SU-DHL-6 (cell line): ENCODE data around the gene PHF13.

Source experiments
- H2AFZ ChIP-seq: fragments of 200-600 bp; sonication (generic); 2 replicates; pipeline ENCODE4 v1.6.1; 2014; ENCODE audit warnings: low read depth, mild to moderate bottlenecking, moderate library complexity, mixed read lengths, antibody characterized with exemption, low read length; ENCODE audit not compliant: severe bottlenecking
- H3F3A ChIP-seq: fragments of 200-600 bp; shearing (Covaris generic); 2 replicates; pipeline ENCODE4 v1.6.0; 2016; ENCODE audit warnings: antibody characterized with exemption, mild to moderate bottlenecking; ENCODE audit not compliant: insufficient read depth
- H3K27ac ChIP-seq: fragments of 200-600 bp; sonication (generic); 2 replicates; pipeline ENCODE4 v1.5.1; 2016; ENCODE audit warnings: low read depth, mild to moderate bottlenecking, low read length, moderate library complexity, mixed read lengths
- H3K27me3 ChIP-seq: fragments of 200-600 bp; sonication (generic), shearing (Covaris generic); 2 replicates; pipeline ENCODE4 v1.6.0; 2014; ENCODE audit warnings: mild to moderate bottlenecking, low read length
- H3K36me3 ChIP-seq: fragments of 200-600 bp; sonication (generic); 2 replicates; pipeline ENCODE4 v1.6.1; 2014; ENCODE audit warnings: mild to moderate bottlenecking, low read length, mixed read lengths
- H3K4me2 ChIP-seq: fragments of 300-600, 200-600 bp; shearing (Covaris generic), sonication (generic); 2 replicates; pipeline ENCODE4 v1.6.0; 2014; ENCODE audit warnings: low read length, low read depth, mild to moderate bottlenecking; ENCODE audit not compliant: poor library complexity, severe bottlenecking
- H3K4me3 ChIP-seq: fragments of 200-600 bp; sonication (generic); 2 replicates; pipeline ENCODE4 v1.5.1; 2014; ENCODE audit warnings: antibody characterized with exemption, low read length, mild to moderate bottlenecking, mixed read lengths; ENCODE audit not compliant: insufficient read depth, poor library complexity, severe bottlenecking
- H3K79me2 ChIP-seq: fragments of 200-600 bp; sonication (generic); 2 replicates; pipeline ENCODE4 v1.6.1; 2014; ENCODE audit warnings: mild to moderate bottlenecking, low read length, moderate library complexity; ENCODE audit not compliant: insufficient read depth
- H3K9ac ChIP-seq: fragments of 200-600 bp; sonication (generic); 2 replicates; pipeline ENCODE4 v1.7.0; 2014; ENCODE audit warnings: mild to moderate bottlenecking, low read length
- H3K9me2 ChIP-seq: fragments of 200-600 bp; sonication (generic); replicated peaks from 2 replicates; pipeline ENCODE4 v1.6.1; 2014; ENCODE audit warnings: low read length; ENCODE audit not compliant: insufficient read depth
- H3K9me3 ChIP-seq: fragments of 200-600 bp; sonication (generic); 2 replicates; pipeline ENCODE4 v1.6.1; 2014; ENCODE audit warnings: low read length, mixed read lengths; ENCODE audit not compliant: insufficient read depth
- H4K20me1 ChIP-seq: fragments of 200-600 bp; sonication (generic); 2 replicates; pipeline ENCODE4 v1.6.1; 2014; ENCODE audit warnings: low read depth, mild to moderate bottlenecking, antibody characterized with exemption, low read length, moderate library complexity, mixed read lengths
- CTCF ChIP-seq: fragments of 200-600 bp; sonication (generic); IDR thresholded peaks from one replicate; pipeline ENCODE4 v1.5.1; 2017; ENCODE audit warnings: antibody characterized with exemption, mild to moderate bottlenecking, low read length, moderate library complexity; ENCODE audit not compliant: insufficient read depth, poor library complexity, severe bottlenecking
- EZH2phosphoT487 ChIP-seq: fragments of 200-600 bp; sonication (generic), shearing (Covaris generic); conservative IDR thresholded peaks from 2 replicates; pipeline ENCODE4 v1.6.1; 2018; ENCODE audit warnings: mild to moderate bottlenecking, antibody characterized with exemption, low read length, moderate library complexity, mixed read lengths

The PHF13 gene

GRCh38 chr1:6574818-6575217, 38.7 kb upstream of the PHF13 start:
- Histone ChIP-seq H3F3A (no peaks in the 10 kb centered on the region), H3K36me3 (no peaks in the 10 kb centered on the region), H4K20me1 (no peaks in the 10 kb centered on the region), H3K9me2 (no peaks in the 10 kb centered on the region), H3K27me3 (no peaks in the 10 kb centered on the region), H3K27ac (no peak overlapping the region), H3K9ac (no peak overlapping the region), H3K4me3 (no peak overlapping the region), H3K79me2 (no peaks in the 10 kb centered on the region), H3K9me3 (no peaks in the 10 kb centered on the region), H3K4me2 (no peak overlapping the region), H2AFZ (no peak overlapping the region)
- TF ChIP-seq EZH2phosphoT487 (no peak), CTCF (no peak)

- H3K36me3 ChIP-seq, result no peaks in the 10 kb centered on the region
- no peaks in the 10 kb centered on the region for H3K27me3 ChIP-seq
- peaks cover 13% of the 10 kb centered on the region; the same call in 1 of the 2 replicates for H3K79me2 ChIP-seq
- H3K4me3 ChIP-seq, result no peak overlapping the region
- no peak for TF ChIP-seq EZH2phosphoT487
- no peak for TF ChIP-seq CTCF
- H4K20me1 ChIP-seq, result no peaks in the 10 kb centered on the region
- no peaks in the 10 kb centered on the region for H3K9me3 ChIP-seq
- no peaks in the 10 kb centered on the region for H3F3A ChIP-seq
- H3K27ac ChIP-seq, result no peak overlapping the region
- no peak overlapping the region for H2AFZ ChIP-seq
- H3K9ac ChIP-seq, result no peak overlapping the region
- no peaks in the 10 kb centered on the region for H3K9me2 ChIP-seq
- no peak overlapping the region for H3K4me2 ChIP-seq
Measured at GRCh38 chr1:6577831-6578525, 35.6 kb upstream of the PHF13 start.

GRCh38 chr1:6578624-6579373, 34.7 kb upstream of the PHF13 start:
- peaks cover 13% of the 10 kb centered on the region; the same call in 1 of the 2 replicates for H3K79me2 ChIP-seq
- H2AFZ ChIP-seq, result peak overlapping the region; percentile 99
- H3K4me3 ChIP-seq, result no peak overlapping the region
- H3K4me2 ChIP-seq, result peak overlapping the region; percentile 65
- H3K9me2 ChIP-seq, result no peaks in the 10 kb centered on the region
- H3K9me3 ChIP-seq, result no peaks in the 10 kb centered on the region
- no peaks in the 10 kb centered on the region for H4K20me1 ChIP-seq
- no peaks in the 10 kb centered on the region for H3K36me3 ChIP-seq
- peak overlapping the region; percentile 82; the same call in 1 of the 2 replicates for H3K9ac ChIP-seq
- H3K27ac ChIP-seq, result no peak overlapping the region
- no peak for TF ChIP-seq EZH2phosphoT487
- TF ChIP-seq CTCF, result no peak
- no peaks in the 10 kb centered on the region for H3F3A ChIP-seq
- H3K27me3 ChIP-seq, result no peaks in the 10 kb centered on the region
